ENCODE data around the gene VAV2.

Gene VAV2

GRCh38 chr9:133949486-133950061 is 42.5 kb downstream of the VAV2 start:
- no peak for TF ChIP-seq CTCF (conservative IDR thresholded peaks at IDR 0.05)
- H3K27ac ChIP-seq = no peak overlapping the region

GRCh38 chr9:133948561-133949485 is 43.3 kb downstream of the VAV2 start:
- no peak for TF ChIP-seq CTCF (conservative IDR thresholded peaks at IDR 0.05)
- no peak overlapping the region for H3K27ac ChIP-seq

- TF ChIP-seq CTCF (conservative IDR thresholded peaks at IDR 0.05) = no peak
- H3K27ac ChIP-seq = no peak overlapping the region
Measured at GRCh38 chr9:133948131-133948530, 44.0 kb downstream of the VAV2 start.

- TF ChIP-seq CTCF (conservative IDR thresholded peaks at IDR 0.05) = no peak
- H3K27ac ChIP-seq = no peak overlapping the region
Measured at GRCh38 chr9:133946840-133947486, 45.2 kb downstream of the VAV2 start.

- no peak for TF ChIP-seq CTCF (conservative IDR thresholded peaks at IDR 0.05)
- no peak overlapping the region for H3K27ac ChIP-seq
Measured at GRCh38 chr9:133945977-133946753, 46.0 kb downstream of the VAV2 start.

- no peak overlapping the region for H3K27ac ChIP-seq
- no peak for TF ChIP-seq CTCF (conservative IDR thresholded peaks at IDR 0.05)
Measured at GRCh38 chr9:133945314-133945975, 46.7 kb downstream of the VAV2 start.

Data from VCaP (cell line).